Nucleus accumbens (tissue), 56 donors: ENCODE results near the gene JAKMIP2.

Experiments used
- DNase-seq, 56 donors: peaks; one replicate each; lab custom pipeline; 2025; lab: John Stamatoyannopoulos, UW

JAKMIP2 gene

GRCh38 chr5:147711019-147711418 lies 71.5 kb downstream of the JAKMIP2 start:
- no peak for DNase-seq

GRCh38 chr5:147708708-147709107 lies 73.8 kb downstream of the JAKMIP2 start:
- no peak for DNase-seq

- DNase-seq, result no peak
Observed at GRCh38 chr5:147704544-147704943, 78.0 kb downstream of the JAKMIP2 start.

- DNase-seq, result no peak
Observed at GRCh38 chr5:147701468-147701867, 81.1 kb downstream of the JAKMIP2 start.

GRCh38 chr5:147699496-147700088 lies 82.9 kb downstream of the JAKMIP2 start:
- no peak for DNase-seq

- no peak for DNase-seq
Observed at GRCh38 chr5:147697380-147697779, 85.1 kb downstream of the JAKMIP2 start.

- DNase-seq, result no peak
Observed at GRCh38 chr5:147694772-147695171, 87.8 kb downstream of the JAKMIP2 start.

GRCh38 chr5:147693233-147693632 lies 89.3 kb downstream of the JAKMIP2 start:
- no peak for DNase-seq

GRCh38 chr5:147691130-147691529 lies 91.4 kb downstream of the JAKMIP2 start:
- DNase-seq, result no peak

- no peak for DNase-seq
Observed at GRCh38 chr5:147690595-147690994, 91.9 kb downstream of the JAKMIP2 start.

- DNase-seq, result no peak
Observed at GRCh38 chr5:147689426-147689825, 93.1 kb downstream of the JAKMIP2 start.

GRCh38 chr5:147688656-147689356 lies 93.7 kb downstream of the JAKMIP2 start:
- DNase-seq, result peak in 39 of 56 donors; percentile 1 to 70 (median 27)

- no peak for DNase-seq
Observed at GRCh38 chr5:147687118-147687517, 95.4 kb downstream of the JAKMIP2 start.

GRCh38 chr5:147686421-147686820 lies 96.1 kb downstream of the JAKMIP2 start:
- DNase-seq, result no peak

GRCh38 chr5:147685993-147686392 lies 96.5 kb downstream of the JAKMIP2 start:
- peak in 4 of 56 donors; percentile 3 to 23 (median 6) for DNase-seq

GRCh38 chr5:147675168-147675567 lies 107.4 kb downstream of the JAKMIP2 start:
- no peak for DNase-seq

- DNase-seq, result no peak
Observed at GRCh38 chr5:147674411-147674810, 108.1 kb downstream of the JAKMIP2 start.

- DNase-seq, result no peak
Observed at GRCh38 chr5:147673791-147674190, 108.7 kb downstream of the JAKMIP2 start.

GRCh38 chr5:147673266-147673665 lies 109.3 kb downstream of the JAKMIP2 start:
- DNase-seq, result peak in 20 of 56 donors; percentile 3 to 59 (median 20)

- DNase-seq, result no peak
Observed at GRCh38 chr5:147671365-147671764, 111.2 kb downstream of the JAKMIP2 start.

- no peak for DNase-seq
Observed at GRCh38 chr5:147670815-147671214, 111.7 kb downstream of the JAKMIP2 start.

- DNase-seq, result peak in 13 of 56 donors; percentile 3 to 39 (median 25)
Observed at GRCh38 chr5:147669169-147669869, 113.2 kb downstream of the JAKMIP2 start.
